H9 (cell line): ENCODE data around the gene BBS2. TPM values are rescaled to one million over a fixed set of nuclear protein-coding genes. Genes with fewer than 3 reads are reported as not detected.
A peak's percentile ranks its signal among the peaks of the same experiment; 100 is the strongest.

Experiments used
- DNase-seq: peaks from one replicate; pipeline ENCODE4 v3.0.0-alpha.2; 2017
- H2AFZ ChIP-seq: one replicate; pipeline ENCODE4 v1.6.1; 2013; ENCODE audit warnings: mild to moderate bottlenecking, low read length, control low read depth, moderate library complexity
- H2AK5ac ChIP-seq: 2 replicates; pipeline ENCODE4 v1.6.1; 2013; ENCODE audit warnings: low read length, control low read depth, mixed read lengths; ENCODE audit not compliant: insufficient read length
- H2BK120ac ChIP-seq: one replicate; pipeline ENCODE4 v1.6.1; 2013; ENCODE audit warnings: low read depth, mild to moderate bottlenecking, low read length, control low read depth, inconsistent platforms; ENCODE audit not compliant: poor library complexity, severe bottlenecking
- H2BK12ac ChIP-seq: 2 replicates; pipeline ENCODE4 v1.6.1; 2013; ENCODE audit warnings: low read length, control low read depth, mixed read lengths, low read depth; ENCODE audit not compliant: insufficient read length
- H2BK15ac ChIP-seq: 2 replicates; pipeline ENCODE4 v1.6.1; 2013; ENCODE audit warnings: low read depth, low read length, control low read depth
- H2BK20ac ChIP-seq: one replicate; pipeline ENCODE4 v1.6.1; 2013; ENCODE audit warnings: low read depth, mild to moderate bottlenecking, low read length, control low read depth, inconsistent platforms; ENCODE audit not compliant: poor library complexity, severe bottlenecking
- H2BK5ac ChIP-seq: 2 replicates; pipeline ENCODE4 v1.6.1; 2013; ENCODE audit warnings: low read length, control low read depth, mixed read lengths; ENCODE audit not compliant: insufficient read length
- H3K14ac ChIP-seq: 2 replicates; pipeline ENCODE4 v1.6.1; 2013; ENCODE audit warnings: low read length, control low read depth; ENCODE audit not compliant: insufficient read depth
- H3K18ac ChIP-seq: 2 replicates; pipeline ENCODE4 v1.6.1; 2013; ENCODE audit warnings: low read depth, mild to moderate bottlenecking, mixed read lengths, low read length, control low read depth; ENCODE audit not compliant: insufficient read length
- H3K23ac ChIP-seq: 2 replicates; pipeline ENCODE4 v1.6.1; 2013; ENCODE audit warnings: low read length, control low read depth, mixed read lengths, low read depth; ENCODE audit not compliant: insufficient read length
- H3K23me2 ChIP-seq: 2 replicates; pipeline ENCODE4 v1.6.1; 2013; ENCODE audit warnings: low read depth, mild to moderate bottlenecking, mixed read lengths, low read length, control low read depth; ENCODE audit not compliant: insufficient read length, poor library complexity, severe bottlenecking
- H3K27ac ChIP-seq: 2 replicates; pipeline ENCODE4 v1.5.1; 2013; ENCODE audit warnings: low read length, control low read depth, mixed read lengths, low read depth; ENCODE audit not compliant: insufficient read length
- H3K27me3 ChIP-seq: 2 replicates; pipeline ENCODE4 v1.6.1; 2013; ENCODE audit warnings: low read length, control low read depth, inconsistent platforms; ENCODE audit not compliant: insufficient read depth
- H3K4ac ChIP-seq: 2 replicates; pipeline ENCODE4 v1.6.1; 2013; ENCODE audit warnings: low read depth, mild to moderate bottlenecking, control low read depth, inconsistent platforms, low read length, moderate library complexity
- H3K4me1 ChIP-seq: 2 replicates; pipeline ENCODE4 v1.6.1; 2013; ENCODE audit warnings: low read length, control low read depth, inconsistent platforms; ENCODE audit not compliant: insufficient read depth
- H3K4me2 ChIP-seq: 2 replicates; pipeline ENCODE4 v1.6.1; 2013; ENCODE audit warnings: low read length, control low read depth, mixed read lengths; ENCODE audit not compliant: insufficient read length, insufficient read depth
- H3K56ac ChIP-seq: 2 replicates; pipeline ENCODE4 v1.6.1; 2013; ENCODE audit warnings: low read depth, mild to moderate bottlenecking, mixed read lengths, low read length, control low read depth; ENCODE audit not compliant: insufficient read length
- H3K79me1 ChIP-seq: 2 replicates; pipeline ENCODE4 v1.6.1; 2013; ENCODE audit warnings: low read depth, mild to moderate bottlenecking, moderate library complexity, low read length, control low read depth, inconsistent platforms; ENCODE audit not compliant: insufficient read depth, poor library complexity, severe bottlenecking
- H3K79me2 ChIP-seq: 2 replicates; pipeline ENCODE4 v1.6.1; 2013; ENCODE audit warnings: low read length, control low read depth, inconsistent platforms; ENCODE audit not compliant: insufficient read depth
- H3K9ac ChIP-seq: 2 replicates; pipeline ENCODE4 v1.6.1; 2013; ENCODE audit warnings: low read length, control low read depth, mixed read lengths; ENCODE audit not compliant: insufficient read length; ENCODE audit errors: extremely low read depth
- H3K9me3 ChIP-seq: one replicate; pipeline ENCODE4 v1.6.1; 2013; ENCODE audit warnings: low read depth, low read length, inconsistent platforms; ENCODE audit not compliant: control insufficient read depth
- H3T11ph ChIP-seq: one replicate; pipeline ENCODE4 v1.6.1; 2013; ENCODE audit warnings: mild to moderate bottlenecking, low read length, control low read depth, inconsistent platforms
- H4K20me1 ChIP-seq: one replicate; pipeline ENCODE4 v1.6.1; 2013; ENCODE audit not compliant: control insufficient read depth, insufficient read length, insufficient read depth
- H4K5ac ChIP-seq: 2 replicates; pipeline ENCODE4 v1.6.1; 2013; ENCODE audit warnings: low read depth, mild to moderate bottlenecking, mixed read lengths, low read length, control low read depth; ENCODE audit not compliant: insufficient read length
- H4K8ac ChIP-seq: replicated peaks from 2 replicates; pipeline ENCODE4 v1.6.1; 2013; ENCODE audit warnings: low read length, control low read depth, mixed read lengths, low read depth; ENCODE audit not compliant: insufficient read length
- H4K91ac ChIP-seq: 2 replicates; pipeline ENCODE4 v1.6.1; 2013; ENCODE audit warnings: low read depth, mild to moderate bottlenecking, moderate library complexity, mixed read lengths, low read length, control low read depth; ENCODE audit not compliant: insufficient read length
- H3K27ac Mint-ChIP-seq, 3 experiments: 2 replicates in 2 of 3; 3 replicates in 1 of 3; pipeline ENCODE4 v1.8.0; 2020 to 2021; ENCODE audit warnings: mixed read lengths in 3 of 3, mild to moderate bottlenecking in 1 of 3, moderate library complexity in 1 of 3
- H3K27me3 Mint-ChIP-seq: 2 replicates; pipeline ENCODE4 v1.8.0; 2021; ENCODE audit warnings: low read depth, mild to moderate bottlenecking, moderate library complexity, mixed read lengths
- H3K36me3 Mint-ChIP-seq, 3 experiments: 2 replicates in 2 of 3; 3 replicates in 1 of 3; pipeline ENCODE4 v1.8.0; 2020 to 2021; ENCODE audit warnings: low read depth in 3 of 3, mixed read lengths in 3 of 3; ENCODE audit not compliant: insufficient read depth in 1 of 3
- H3K4me1 Mint-ChIP-seq, 2 experiments: 2 replicates each; pipeline ENCODE4 v1.8.0; 2020; ENCODE audit warnings: mixed read lengths in 2 of 2
- H3K4me3 Mint-ChIP-seq, 2 experiments: 2 replicates in 1 of 2; 3 replicates in 1 of 2; pipeline ENCODE4 v1.8.0; 2020 to 2021; ENCODE audit warnings: mild to moderate bottlenecking in 2 of 2, mixed read lengths in 2 of 2, moderate library complexity in 1 of 2
- H3K9me3 Mint-ChIP-seq, 2 experiments: 2 replicates in 1 of 2; 3 replicates in 1 of 2; pipeline ENCODE4 v1.8.0; 2020; ENCODE audit warnings: mild to moderate bottlenecking in 2 of 2, mixed read lengths in 2 of 2, moderate library complexity in 1 of 2
- CTCF ChIP-seq: fragments of 200-600 bp; sonication (generic); conservative IDR thresholded peaks from 3 replicates; pipeline ENCODE4 v1.8.0; 2021; ENCODE audit warnings: antibody characterized with exemption, mild to moderate bottlenecking
- WGBS: extraction: QIAGEN DNeasy Blood & Tissue Kit; methylation state at CpG from one replicate; pipeline ENCODE4 v1.1.7; 2013; ENCODE audit warnings: missing lambda C conversion rate, low lambda C conversion rate, mixed read lengths; ENCODE audit not compliant: insufficient read length; ENCODE audit errors: extremely low coverage; 5-methylcytosine and 5-hydroxymethylcytosine counted together
- total RNA-seq: library from RNA; stranded (reverse); gene quantifications from 2 replicates; pipeline ENCODE4 v1.2.1, GENCODE V29; 2021

The BBS2 gene
- total RNA-seq, 1 experiment from 2014 or later = 13.1 TPM

GRCh38 chr16:56479469-56479868 is 40.4 kb downstream of the BBS2 start:
- Histone ChIP-seq H2BK15ac (no peak overlapping the region), H3K23ac (no peak overlapping the region), H2BK20ac (no peak overlapping the region), H4K5ac (no peak overlapping the region), H3K4me2 (no peak overlapping the region), H3K23me2 (no peaks in the 10 kb centered on the region), H3K14ac (no peak overlapping the region), H4K91ac (no peak overlapping the region), H3K79me2 (no peaks in the 10 kb centered on the region), H3K18ac (no peak overlapping the region), H2BK12ac (no peak overlapping the region), H3K4me1 (no peaks in the 10 kb centered on the region), H3K9ac (no peak overlapping the region), H2BK120ac (no peak overlapping the region), H3K9me3 (no peaks in the 10 kb centered on the region), H2AFZ (no peak overlapping the region), H3K27ac (no peak overlapping the region), H3K79me1 (no peaks in the 10 kb centered on the region), H3K4ac (no peak overlapping the region), H3K27me3 (no peaks in the 10 kb centered on the region), H2AK5ac (no peak overlapping the region), H3K56ac (no peak overlapping the region), H3T11ph (no peak overlapping the region), H4K8ac (no peak overlapping the region), H2BK5ac (no peak overlapping the region), H4K20me1 (peaks cover 2% of the 10 kb centered on the region)
- Mint-ChIP-seq H3K9me3 (no peaks in the 10 kb centered on the region), H3K27me3 (no peaks in the 10 kb centered on the region), H3K4me1 (peaks cover 13 to 15% of the 10 kb centered on the region in 2 experiments), H3K4me3 (no peak overlapping the region), H3K36me3 (peaks cover 9 to 44% (median 33%) of the 10 kb centered on the region in 3 experiments; a peak in 6 of 7 replicates), H3K27ac (peak overlapping the region in 2 of 3 experiments; percentile 11 to 54; a peak in 3 of 7 replicates)
- no CpG with 5 or more reads among the region's 2 CpGs for WGBS
- DNase-seq = peak; percentile 30
- no peak for TF ChIP-seq CTCF
